SIG-M5 treated with dmso at 0.1 percent for 504 hours (cell line): ENCODE results near the gene JAK1.

Experiments
- DNase-seq: peaks from one replicate; lab custom pipeline; 2025; ENCODE audit not compliant: unreplicated experiment; lab: John Stamatoyannopoulos, UW

JAK1 gene

GRCh38 chr1:64893921-64894320, 72.4 kb downstream of the JAK1 start:
- no peak for DNase-seq

GRCh38 chr1:64892576-64893573, 73.5 kb downstream of the JAK1 start:
- DNase-seq, result no peak

GRCh38 chr1:64891448-64891825, 74.9 kb downstream of the JAK1 start:
- no peak for DNase-seq

GRCh38 chr1:64890699-64891447, 75.5 kb downstream of the JAK1 start:
- DNase-seq, result no peak

GRCh38 chr1:64887689-64888217, 78.6 kb downstream of the JAK1 start:
- DNase-seq, result no peak

GRCh38 chr1:64886877-64887276, 79.5 kb downstream of the JAK1 start:
- DNase-seq, result no peak

GRCh38 chr1:64885648-64886047, 80.7 kb downstream of the JAK1 start:
- no peak for DNase-seq

- DNase-seq, result no peak
Observed at GRCh38 chr1:64884261-64885040, 81.9 kb downstream of the JAK1 start.

GRCh38 chr1:64882574-64883255, 83.6 kb downstream of the JAK1 start:
- no peak for DNase-seq

- no peak for DNase-seq
Observed at GRCh38 chr1:64881281-64881680, 85.1 kb downstream of the JAK1 start.

GRCh38 chr1:64880449-64880848, 85.9 kb downstream of the JAK1 start:
- no peak for DNase-seq

GRCh38 chr1:64878931-64879611, 87.3 kb downstream of the JAK1 start:
- no peak for DNase-seq

GRCh38 chr1:64878090-64878489, 88.3 kb downstream of the JAK1 start:
- no peak for DNase-seq

- no peak for DNase-seq
Observed at GRCh38 chr1:64877598-64877997, 88.8 kb downstream of the JAK1 start.

GRCh38 chr1:64877151-64877550, 89.2 kb downstream of the JAK1 start:
- no peak for DNase-seq

- no peak for DNase-seq
Observed at GRCh38 chr1:64875606-64876005, 90.7 kb downstream of the JAK1 start.

GRCh38 chr1:64875101-64875500, 91.2 kb downstream of the JAK1 start:
- DNase-seq, result no peak

GRCh38 chr1:64874666-64875065, 91.7 kb downstream of the JAK1 start:
- DNase-seq, result no peak

GRCh38 chr1:64873576-64873975, 92.8 kb downstream of the JAK1 start:
- no peak for DNase-seq

GRCh38 chr1:64872067-64872466, 94.3 kb downstream of the JAK1 start:
- no peak for DNase-seq
